Measurements from ENCODE around the gene SLC35E2B. TPM values are rescaled to one million over a fixed set of nuclear protein-coding genes. Genes with fewer than 3 reads are reported as not detected.

SLC35E2B gene
- total RNA-seq, 1 donor from 2014 or later = 25.2 TPM

Other genes starting within 250 kb of the SLC35E2B start
- gene ATAD3C, start 243.1 kb downstream of the SLC35E2B start, total RNA-seq = 0.17 and 1.5 TPM in 2 replicates
- 15.0 and 21.7 TPM in 2 replicates for gene ATAD3B, start 221.0 kb downstream of the SLC35E2B start, total RNA-seq
- gene ATAD3A, start 180.6 kb downstream of the SLC35E2B start, total RNA-seq = 29.3 and 59.4 TPM in 2 replicates
- 1.7 and 2.6 TPM in 2 replicates for gene TMEM240, start 152.2 kb downstream of the SLC35E2B start, total RNA-seq
- 87.1 and 128 TPM in 2 replicates for gene SSU72, start 117.9 kb downstream of the SLC35E2B start, total RNA-seq
- 0.68 and 1.4 TPM in 2 replicates for gene FNDC10, start 92.7 kb downstream of the SLC35E2B start, total RNA-seq
- 49.2 and 71.0 TPM in 2 replicates for gene MIB2, start 77.3 kb downstream of the SLC35E2B start, total RNA-seq
- 0.42 TPM in 1 of 2 replicates, not detected in the other for gene MMP23B, start 60.6 kb downstream of the SLC35E2B start, total RNA-seq
- 12.3 and 13.2 TPM in 2 replicates for gene CDK11B, start 33.8 kb downstream of the SLC35E2B start, total RNA-seq
- gene CDK11A, start 31.6 kb upstream of the SLC35E2B start, total RNA-seq = 8.5 and 11.7 TPM in 2 replicates
- gene NADK, start 85.7 kb upstream of the SLC35E2B start, total RNA-seq = 44.6 and 52.1 TPM in 2 replicates
- gene GNB1, start 198.3 kb upstream of the SLC35E2B start, total RNA-seq = 87.8 and 181 TPM in 2 replicates
- gene CALML6, start 222.5 kb upstream of the SLC35E2B start, total RNA-seq = 0.34 TPM in 1 of 2 replicates, not detected in the other
- 0.37 TPM in 1 of 2 replicates, not detected in the other for gene TMEM52, start 226.5 kb upstream of the SLC35E2B start, total RNA-seq